ENCODE results near the gene NAGLU.
"Not testable (repeated sequence)": the region's sequence is repeated elsewhere in the genome, so short reads cannot be mapped to it uniquely, and the experiment has no call there.

Gene NAGLU

DNA sequence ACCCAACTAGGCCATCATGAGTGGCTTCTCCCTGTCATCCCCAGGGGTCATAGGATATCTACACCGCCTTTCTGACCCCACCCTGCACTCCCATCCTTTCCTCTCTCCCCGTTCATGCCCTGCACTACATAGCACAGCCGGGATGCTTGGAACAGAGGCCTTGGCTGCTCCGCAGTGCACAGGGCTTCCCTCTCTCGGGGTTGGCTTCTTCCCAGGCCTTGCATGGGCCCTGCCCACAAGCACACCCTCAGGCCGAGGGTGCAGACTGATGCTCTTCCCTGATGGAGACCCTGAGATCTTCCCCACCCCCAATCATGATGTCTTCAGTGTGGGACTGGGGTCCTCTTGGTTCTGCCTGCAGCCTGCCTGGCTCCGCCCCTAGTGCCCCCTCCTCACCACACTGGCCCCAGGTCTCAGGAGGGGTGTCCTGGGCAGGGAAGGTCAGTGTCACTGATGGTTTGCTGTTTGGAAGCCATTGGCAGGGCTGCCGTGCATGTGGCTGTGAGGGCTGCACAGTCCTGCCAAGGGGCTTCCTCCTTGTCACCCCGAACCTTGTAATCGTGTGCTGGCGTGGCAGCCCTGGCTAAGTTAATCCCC lies 14.3 kb upstream of the NAGLU start:
- no peak for DNase-seq

DNA sequence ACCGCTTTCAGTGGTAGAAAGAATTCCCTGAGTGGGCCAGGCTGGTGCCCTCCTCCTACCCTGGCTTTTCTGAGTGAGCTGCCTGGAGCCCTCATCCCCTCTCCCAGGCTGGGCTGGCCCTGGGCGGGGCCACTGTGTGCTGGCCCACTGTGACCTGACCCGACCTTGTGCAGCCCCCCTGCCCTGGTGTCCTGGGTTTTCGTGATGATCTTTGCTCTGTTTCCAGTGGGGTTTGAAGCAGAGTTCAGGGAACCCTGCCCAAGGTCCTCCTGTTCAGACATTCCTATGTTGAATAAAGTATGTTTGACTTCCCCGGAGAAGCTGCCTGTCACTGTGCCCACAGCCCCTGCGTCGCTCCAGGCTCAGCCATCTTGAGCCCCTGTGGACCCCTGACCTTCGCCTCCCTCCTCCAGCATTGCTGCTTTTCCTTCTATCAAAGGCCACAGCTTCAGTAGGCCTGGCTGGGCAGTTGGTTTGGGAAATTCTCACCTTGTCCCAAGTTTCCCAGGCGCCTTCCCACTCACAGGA lies 13.7 kb upstream of the NAGLU start:
- DNase-seq: no peak

DNA sequence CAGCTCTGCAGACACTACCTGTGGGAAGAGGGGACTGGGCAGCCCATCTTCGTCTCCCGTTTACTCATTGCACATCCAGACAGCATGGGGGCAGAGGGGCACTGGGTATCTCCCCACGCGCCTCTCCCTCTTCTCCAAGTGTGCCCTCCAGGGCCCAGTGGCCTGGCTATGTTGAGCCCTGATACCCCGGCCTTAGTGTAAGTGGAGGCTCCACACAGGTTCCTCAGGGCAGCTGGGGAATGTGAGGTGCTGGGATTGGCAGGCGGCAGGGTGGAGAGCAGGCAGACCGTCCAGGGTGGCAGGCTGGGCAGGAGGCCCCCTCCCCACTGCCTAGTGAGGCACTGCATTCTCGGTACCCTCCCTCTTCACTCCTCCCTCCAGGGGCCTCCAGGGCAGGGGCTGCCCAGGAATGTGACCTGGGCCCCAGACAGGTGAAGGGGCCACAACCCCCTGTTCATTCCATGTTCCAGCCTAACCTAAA lies 13.2 kb upstream of the NAGLU start:
- DNase-seq: no peak

DNA sequence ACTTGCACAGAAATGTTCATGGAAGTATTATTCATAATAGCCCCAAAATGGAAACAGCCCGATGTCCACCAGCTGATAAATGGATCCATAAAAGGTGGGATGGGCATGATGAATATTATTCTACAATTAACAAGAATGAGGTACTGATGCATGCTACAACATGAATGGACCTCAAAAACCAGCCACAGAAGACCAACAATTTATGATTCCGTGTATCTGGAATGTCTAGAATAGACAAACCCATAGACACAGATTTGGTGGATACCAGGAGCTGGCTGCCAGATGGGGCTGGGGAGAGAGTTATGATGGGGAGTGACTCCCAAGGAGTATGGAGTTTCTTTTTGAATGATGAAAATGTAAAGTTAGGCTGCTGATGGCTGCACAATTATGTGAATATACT lies 10.8 kb upstream of the NAGLU start:
- DNase-seq: no peak

GRCh38 chr17:42526031-42526444 lies 10.0 kb upstream of the NAGLU start:
- no peak for DNase-seq

- no peak for DNase-seq
These were observed 8.1 kb upstream of the NAGLU start for GRCh38 chr17:42527932-42528331.

DNA sequence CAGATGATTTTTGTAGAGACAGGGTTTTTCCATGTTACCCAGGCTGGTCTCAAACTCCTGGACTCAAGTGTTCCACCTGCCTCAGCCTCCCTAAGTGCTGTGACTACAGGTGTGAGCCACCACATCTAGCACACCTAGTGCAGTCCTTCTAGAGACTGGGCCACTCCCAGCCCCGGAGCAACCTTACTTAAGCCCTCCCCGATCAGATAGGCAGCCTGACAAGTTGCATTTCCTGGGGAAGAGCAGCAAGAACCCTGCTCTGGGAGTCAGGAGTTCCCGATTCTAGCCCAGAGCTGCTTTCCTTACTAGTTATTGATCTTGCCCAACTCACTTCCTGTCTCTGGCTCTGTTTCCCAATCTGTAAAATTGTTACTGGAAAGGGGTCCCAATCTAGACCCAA lies 7.0 kb upstream of the NAGLU start:
- no peak for DNase-seq

DNA sequence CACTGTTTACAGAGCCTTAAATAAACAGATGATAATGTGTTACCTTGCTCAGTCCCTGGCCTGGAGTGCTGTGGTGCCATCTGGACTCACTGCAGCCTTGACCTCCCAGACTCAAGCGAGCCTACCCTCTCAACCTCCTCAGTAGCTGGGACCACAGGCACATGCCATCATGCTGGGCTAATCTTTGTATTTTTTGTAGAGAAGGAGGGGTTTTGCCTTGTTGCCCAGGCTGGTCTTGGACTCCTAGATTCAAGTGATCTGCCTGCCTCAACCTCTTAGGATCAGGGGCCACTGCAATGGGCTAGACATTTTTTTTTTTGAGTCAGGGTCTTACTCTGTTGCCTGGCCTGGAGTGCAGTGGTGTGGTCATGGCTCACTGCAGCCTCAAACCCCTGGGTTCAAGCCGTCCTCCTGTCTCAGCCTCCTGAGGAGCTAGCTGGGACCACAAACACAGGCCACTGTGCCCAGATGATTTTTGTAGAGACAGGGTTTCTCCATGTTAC lies 5.0 kb upstream of the NAGLU start:
- peak; percentile 10 for DNase-seq

DNA sequence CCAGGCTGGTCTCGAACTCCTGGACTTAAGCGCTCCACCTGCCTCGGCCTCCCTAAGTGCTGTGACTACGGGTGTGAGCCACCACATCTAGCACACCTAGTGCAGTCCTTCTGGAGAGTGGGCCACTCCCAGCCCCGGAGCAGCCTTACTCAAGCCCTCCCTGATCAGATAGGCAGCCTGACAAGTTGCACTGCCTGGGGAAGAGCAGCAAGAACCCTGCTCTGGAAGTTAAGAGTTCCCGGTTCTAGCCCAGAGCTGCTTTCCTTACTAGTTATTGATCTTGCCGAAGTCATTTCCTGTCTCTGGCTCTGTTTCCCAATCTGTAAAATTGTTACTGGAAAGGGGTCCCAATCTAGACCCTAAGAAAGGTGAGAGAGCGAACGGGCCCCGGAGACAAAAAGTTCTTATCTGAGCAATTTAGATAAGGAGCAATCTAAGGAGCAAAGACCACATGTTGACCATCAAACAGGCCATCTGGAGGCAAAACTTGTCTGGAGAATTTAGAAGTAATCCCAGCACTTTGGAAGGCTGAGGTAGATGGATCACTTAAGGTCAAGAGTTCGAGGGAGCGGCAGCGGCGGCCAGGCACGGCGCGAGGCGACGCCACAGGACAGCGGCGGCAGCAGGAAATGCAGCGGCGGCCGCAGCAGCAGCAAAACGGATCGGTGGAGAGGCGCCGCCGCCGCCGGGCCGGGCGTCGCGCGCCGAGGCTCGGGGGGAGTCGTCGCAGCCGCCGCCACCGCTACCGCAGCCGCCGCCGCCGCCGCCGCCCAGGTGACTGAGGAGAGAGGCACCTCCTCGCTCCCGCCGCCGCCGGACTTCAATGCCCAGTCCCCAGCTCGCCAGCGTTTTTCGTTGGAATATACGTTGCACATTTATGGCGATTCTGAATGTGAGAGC lies 4.3 kb upstream of the NAGLU start:
- peak; percentile 52 for DNase-seq

GRCh38 chr17:42535155-42536047 lies 640 bp upstream of the NAGLU start:
- DNase-seq: no peak

- DNase-seq: peak; percentile 24
These were observed 523 bp downstream of the NAGLU start for GRCh38 chr17:42536372-42537155.

- no peak for DNase-seq
These were observed 1.2 kb downstream of the NAGLU start for GRCh38 chr17:42537156-42537805.

- DNase-seq: no peak
These were observed 1.9 kb downstream of the NAGLU start for GRCh38 chr17:42537826-42538451.

- no peak for DNase-seq
These were observed 2.4 kb downstream of the NAGLU start for GRCh38 chr17:42538482-42538881.

DNA sequence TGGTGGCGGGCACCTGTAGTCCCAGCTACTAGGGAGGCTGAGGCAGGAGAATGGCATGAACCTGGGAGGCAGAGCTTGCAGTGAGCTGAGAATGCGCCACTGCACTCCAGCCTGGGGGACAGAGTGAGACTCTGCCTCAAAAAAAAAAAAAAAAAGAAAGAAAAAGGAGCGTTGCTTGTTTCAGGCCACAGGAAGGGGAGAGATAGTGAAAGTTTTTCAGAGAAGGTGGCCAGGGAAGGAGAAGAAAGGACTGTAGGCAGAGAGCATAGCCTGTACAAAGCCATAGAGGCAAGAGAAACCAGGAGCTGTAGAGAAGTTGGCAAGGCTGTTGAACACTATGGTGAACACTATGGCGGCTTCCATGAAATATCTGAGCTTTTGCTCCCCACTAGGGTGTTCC lies 4.5 kb downstream of the NAGLU start:
- DNase-seq: not testable (repeated sequence)

DNA sequence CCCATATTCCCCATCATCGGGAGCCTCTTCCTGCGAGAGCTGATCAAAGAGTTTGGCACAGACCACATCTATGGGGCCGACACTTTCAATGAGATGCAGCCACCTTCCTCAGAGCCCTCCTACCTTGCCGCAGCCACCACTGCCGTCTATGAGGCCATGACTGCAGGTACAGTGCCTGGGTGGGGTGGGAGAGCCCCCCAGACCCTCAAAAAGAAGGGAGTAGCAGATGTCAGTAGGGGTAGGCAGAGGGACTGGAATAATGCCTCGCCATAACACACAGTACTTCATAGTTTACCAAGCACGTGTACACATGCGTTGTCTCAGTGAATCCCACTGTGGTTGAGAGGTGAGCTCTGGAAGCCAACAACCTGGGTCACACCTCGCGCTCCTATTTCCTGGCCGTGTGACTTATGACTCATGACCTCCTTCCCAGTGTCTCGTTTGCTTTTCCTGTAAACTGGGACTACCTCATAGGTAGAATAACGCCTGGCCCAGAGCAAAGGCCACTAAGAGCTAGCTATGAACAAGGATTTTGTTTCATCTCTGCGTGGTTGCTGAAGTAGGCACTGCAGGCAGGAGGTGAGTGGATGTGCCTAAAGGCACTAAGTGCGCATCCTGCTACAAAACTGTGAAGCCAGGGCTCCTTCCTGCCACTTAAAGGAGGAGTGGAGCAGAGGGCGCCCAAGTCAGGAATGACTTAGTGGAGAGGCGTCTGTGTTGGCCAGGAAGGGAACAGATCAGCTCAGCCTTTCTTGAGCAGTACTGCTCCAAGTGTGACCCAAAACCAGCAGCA lies 5.2 kb downstream of the NAGLU start:
- no peak for DNase-seq

DNA sequence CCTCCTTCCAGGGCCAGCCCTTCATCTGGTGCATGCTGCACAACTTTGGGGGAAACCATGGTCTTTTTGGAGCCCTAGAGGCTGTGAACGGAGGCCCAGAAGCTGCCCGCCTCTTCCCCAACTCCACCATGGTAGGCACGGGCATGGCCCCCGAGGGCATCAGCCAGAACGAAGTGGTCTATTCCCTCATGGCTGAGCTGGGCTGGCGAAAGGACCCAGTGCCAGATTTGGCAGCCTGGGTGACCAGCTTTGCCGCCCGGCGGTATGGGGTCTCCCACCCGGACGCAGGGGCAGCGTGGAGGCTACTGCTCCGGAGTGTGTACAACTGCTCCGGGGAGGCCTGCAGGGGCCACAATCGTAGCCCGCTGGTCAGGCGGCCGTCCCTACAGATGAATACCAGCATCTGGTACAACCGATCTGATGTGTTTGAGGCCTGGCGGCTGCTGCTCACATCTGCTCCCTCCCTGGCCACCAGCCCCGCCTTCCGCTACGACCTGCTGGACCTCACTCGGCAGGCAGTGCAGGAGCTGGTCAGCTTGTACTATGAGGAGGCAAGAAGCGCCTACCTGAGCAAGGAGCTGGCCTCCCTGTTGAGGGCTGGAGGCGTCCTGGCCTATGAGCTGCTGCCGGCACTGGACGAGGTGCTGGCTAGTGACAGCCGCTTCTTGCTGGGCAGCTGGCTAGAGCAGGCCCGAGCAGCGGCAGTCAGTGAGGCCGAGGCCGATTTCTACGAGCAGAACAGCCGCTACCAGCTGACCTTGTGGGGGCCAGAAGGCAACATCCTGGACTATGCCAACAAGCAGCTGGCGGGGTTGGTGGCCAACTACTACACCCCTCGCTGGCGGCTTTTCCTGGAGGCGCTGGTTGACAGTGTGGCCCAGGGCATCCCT lies 7.4 kb downstream of the NAGLU start:
- no peak for DNase-seq

DNA sequence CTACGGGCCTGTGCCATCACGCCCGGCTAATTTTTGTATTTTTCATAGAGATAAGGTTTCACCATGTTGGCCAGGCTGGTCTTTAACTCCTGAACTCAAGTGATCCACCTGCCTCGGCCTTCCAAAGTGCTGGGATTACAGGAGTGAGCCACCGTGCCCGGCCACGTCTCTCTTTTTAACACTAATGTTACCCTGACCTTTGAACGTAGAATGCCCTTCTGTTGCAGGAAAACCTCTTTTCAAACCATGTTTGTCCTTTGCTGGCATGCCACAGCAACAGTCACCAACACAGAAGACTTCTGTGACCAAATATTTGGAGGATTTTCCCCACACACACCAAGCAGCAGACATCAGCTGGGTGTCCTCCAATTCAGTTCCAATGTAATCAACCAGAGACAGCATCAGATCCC lies 8.8 kb downstream of the NAGLU start:
- no peak for DNase-seq
